ENCODE data around the gene CEACAM20. TPM values are rescaled to one million over a fixed set of nuclear protein-coding genes. Genes with fewer than 3 reads are reported as not detected.
A peak's percentile ranks its signal among the peaks of the same experiment; 100 is the strongest.

The CEACAM20 gene
- total RNA-seq = not detected

- ChIA-PET CTCF (no interaction called here), POLR2A (no interaction called here)
- no peak for ATAC-seq
- Mint-ChIP-seq H3K27me3 (ENCODE audit: low read depth) (no peaks in the 10 kb centered on the region), H3K27ac (no peak within 1 kb of the TSS), H3K4me3 (no peak within 1 kb of the TSS), H3K36me3 (ENCODE audit: low read depth) (no peaks in the 10 kb centered on the region), H3K4me1 (ENCODE audit: low read depth) (no peaks in the 10 kb centered on the region), H3K9me3 (ENCODE audit: insufficient read depth) (no peaks in the 10 kb centered on the region)
- DNase-seq = no peak
Measured at GRCh38 chr19:44529536-44529935, at the start of gene CEACAM20. Gene CEACAM20, minus strand, starts transcription at chr19:44529675. Its CDS starts 166 bp downstream, at chr19:44529509.

- Mint-ChIP-seq H3K9me3 (ENCODE audit: insufficient read depth) (peaks cover 3% of the 10 kb centered on the region), H3K27ac (no peak overlapping the region), H3K4me1 (ENCODE audit: low read depth) (no peaks in the 10 kb centered on the region), H3K36me3 (ENCODE audit: low read depth) (no peaks in the 10 kb centered on the region), H3K27me3 (ENCODE audit: low read depth) (no peaks in the 10 kb centered on the region), H3K4me3 (no peak overlapping the region)
- CTCF ChIA-PET = interaction anchor here (0.7 to 1.8 kb wide), 8 partner anchors 35 to 207 kb away, joined by 3 to 12 read pairs (median 4); partner anchors contain the start of gene PVR
- no peak for ATAC-seq
- DNase-seq = no peak
- POLR2A ChIA-PET = no interaction called here
Measured at GRCh38 chr19:44577566-44577874, 48.0 kb upstream of the CEACAM20 start.

- no peaks in the 10 kb centered on the region for H3K27me3 Mint-ChIP-seq (ENCODE audit: low read depth)
- no peaks in the 10 kb centered on the region for H3K36me3 Mint-ChIP-seq (ENCODE audit: low read depth)
- peaks cover 3% of the 10 kb centered on the region for H3K9me3 Mint-ChIP-seq (ENCODE audit: insufficient read depth)
- CTCF ChIA-PET = interaction anchor here (0.7 to 1.8 kb wide), 9 partner anchors 36 to 207 kb away, joined by 3 to 12 read pairs (median 4); partner anchors contain the start of gene PVR
- DNase-seq (peak; percentile 41), ATAC-seq (peak; percentile 70)
- no peak overlapping the region for H3K27ac Mint-ChIP-seq
- no peak overlapping the region for H3K4me3 Mint-ChIP-seq
- no peaks in the 10 kb centered on the region for H3K4me1 Mint-ChIP-seq (ENCODE audit: low read depth)
- POLR2A ChIA-PET = no interaction called here
Measured at GRCh38 chr19:44576843-44577565, 47.5 kb upstream of the CEACAM20 start.

- POLR2A ChIA-PET = no interaction called here
- Mint-ChIP-seq H3K4me1 (ENCODE audit: low read depth) (no peaks in the 10 kb centered on the region), H3K36me3 (ENCODE audit: low read depth) (no peaks in the 10 kb centered on the region), H3K4me3 (no peak overlapping the region), H3K27ac (no peak overlapping the region), H3K27me3 (ENCODE audit: low read depth) (no peaks in the 10 kb centered on the region), H3K9me3 (ENCODE audit: insufficient read depth) (peaks cover 3% of the 10 kb centered on the region)
- DNase-seq (no peak), ATAC-seq (no peak)
- CTCF ChIA-PET = no interaction called here
Measured at GRCh38 chr19:44575116-44575700, 45.7 kb upstream of the CEACAM20 start.

GRCh38 chr19:44574186-44574950 is 44.9 kb upstream of the CEACAM20 start:
- DNase-seq (no peak), ATAC-seq (no peak)
- no peak overlapping the region for H3K27ac Mint-ChIP-seq
- H3K27me3 Mint-ChIP-seq (ENCODE audit: low read depth) = no peaks in the 10 kb centered on the region
- H3K4me3 Mint-ChIP-seq = no peak overlapping the region
- no peaks in the 10 kb centered on the region for H3K9me3 Mint-ChIP-seq (ENCODE audit: insufficient read depth)
- no peaks in the 10 kb centered on the region for H3K36me3 Mint-ChIP-seq (ENCODE audit: low read depth)
- no peaks in the 10 kb centered on the region for H3K4me1 Mint-ChIP-seq (ENCODE audit: low read depth)
- ChIA-PET POLR2A (interaction anchor here (0.6 kb wide), 2 partner anchors 58 to 89 kb away, joined by 3 to 5 read pairs; no protein-coding TSS in a partner anchor), CTCF (no interaction called here)

GRCh38 chr19:44573627-44574026 is 44.2 kb upstream of the CEACAM20 start:
- no peak overlapping the region for H3K27ac Mint-ChIP-seq
- ATAC-seq = no peak
- ChIA-PET CTCF (interaction anchor here (0.9 to 1.0 kb wide), 3 partner anchors 9 to 83 kb away, joined by 3 to 4 read pairs (median 4); partner anchors contain the start of gene ZNF180), POLR2A (interaction anchor here (0.6 kb wide), 1 partner anchor 59 kb away, joined by 5 read pairs; no protein-coding TSS in a partner anchor)
- no peak overlapping the region for H3K4me3 Mint-ChIP-seq
- no peak for DNase-seq
- H3K9me3 Mint-ChIP-seq (ENCODE audit: insufficient read depth) = no peaks in the 10 kb centered on the region
- no peaks in the 10 kb centered on the region for H3K36me3 Mint-ChIP-seq (ENCODE audit: low read depth)
- H3K4me1 Mint-ChIP-seq (ENCODE audit: low read depth) = no peaks in the 10 kb centered on the region
- no peaks in the 10 kb centered on the region for H3K27me3 Mint-ChIP-seq (ENCODE audit: low read depth)

- Mint-ChIP-seq H3K4me3 (no peak overlapping the region), H3K27ac (no peak overlapping the region), H3K27me3 (ENCODE audit: low read depth) (no peaks in the 10 kb centered on the region), H3K4me1 (ENCODE audit: low read depth) (no peaks in the 10 kb centered on the region), H3K9me3 (ENCODE audit: insufficient read depth) (no peaks in the 10 kb centered on the region), H3K36me3 (ENCODE audit: low read depth) (no peaks in the 10 kb centered on the region)
- DNase-seq = no peak
- ChIA-PET POLR2A (no interaction called here), CTCF (interaction anchor here (0.9 to 1.0 kb wide), 3 partner anchors 10 to 84 kb away, joined by 3 to 4 read pairs (median 4); partner anchors contain the start of gene ZNF180)
- ATAC-seq = no peak
Measured at GRCh38 chr19:44573183-44573582, 43.7 kb upstream of the CEACAM20 start.

- POLR2A ChIA-PET = no interaction called here
- no peaks in the 10 kb centered on the region for H3K36me3 Mint-ChIP-seq (ENCODE audit: low read depth)
- peaks cover 2% of the 10 kb centered on the region for H3K27me3 Mint-ChIP-seq (ENCODE audit: low read depth)
Measured at GRCh38 chr19:44572581-44572900, 43.1 kb upstream of the CEACAM20 start.

GRCh38 chr19:44571830-44572580 is 42.5 kb upstream of the CEACAM20 start:
- DNase-seq (no peak), ATAC-seq (no peak)
- CTCF ChIA-PET = interaction anchor here (1.2 to 3.0 kb wide), 9 partner anchors 11 to 199 kb away, joined by 4 to 40 read pairs (median 7); no protein-coding TSS in a partner anchor
- Mint-ChIP-seq H3K4me3 (no peak overlapping the region), H3K4me1 (ENCODE audit: low read depth) (no peaks in the 10 kb centered on the region), H3K9me3 (ENCODE audit: insufficient read depth) (no peaks in the 10 kb centered on the region), H3K27me3 (ENCODE audit: low read depth) (peaks cover 4% of the 10 kb centered on the region), H3K27ac (no peak overlapping the region), H3K36me3 (ENCODE audit: low read depth) (no peaks in the 10 kb centered on the region)
- POLR2A ChIA-PET = no interaction called here

More at GRCh38 chr19:44572581-44572900, 43.1 kb upstream of the CEACAM20 start:
- ATAC-seq = no peak
- CTCF ChIA-PET = interaction anchor here (2.0 to 3.0 kb wide), 2 partner anchors 82 to 151 kb away, joined by 6 to 24 read pairs; no protein-coding TSS in a partner anchor
- DNase-seq = no peak
- no peak overlapping the region for H3K4me3 Mint-ChIP-seq
- no peak overlapping the region for H3K27ac Mint-ChIP-seq
- H3K9me3 Mint-ChIP-seq (ENCODE audit: insufficient read depth) = no peaks in the 10 kb centered on the region
- H3K4me1 Mint-ChIP-seq (ENCODE audit: low read depth) = no peaks in the 10 kb centered on the region

GRCh38 chr19:44570984-44571684 is 41.7 kb upstream of the CEACAM20 start:
- ChIA-PET CTCF (interaction anchor here (0.6 to 3.0 kb wide), 27 partner anchors 9 to 667 kb away, joined by 3 to 40 read pairs (median 5); partner anchors contain the start of genes IGSF23 and PVR), POLR2A (interaction anchor here (0.7 to 0.9 kb wide), 2 partner anchors 19 to 42 kb away, joined by 3 read pairs; no protein-coding TSS in a partner anchor)
- Mint-ChIP-seq H3K27me3 (ENCODE audit: low read depth) (peaks cover 9% of the 10 kb centered on the region), H3K4me1 (ENCODE audit: low read depth) (no peaks in the 10 kb centered on the region), H3K36me3 (ENCODE audit: low read depth) (no peaks in the 10 kb centered on the region), H3K27ac (no peak overlapping the region), H3K4me3 (no peak overlapping the region), H3K9me3 (ENCODE audit: insufficient read depth) (no peaks in the 10 kb centered on the region)
- peak; percentile 76 for ATAC-seq
- peak; percentile 75 for DNase-seq

- ChIA-PET POLR2A (interaction anchor here (0.7 to 0.9 kb wide), 2 partner anchors 19 to 42 kb away, joined by 3 read pairs; no protein-coding TSS in a partner anchor), CTCF (interaction anchor here (0.6 to 3.0 kb wide), 25 partner anchors 9 to 200 kb away, joined by 3 to 40 read pairs (median 5); partner anchors contain the start of genes IGSF23 and PVR)
- ATAC-seq = no peak
- H3K4me3 Mint-ChIP-seq = no peak overlapping the region
- no peaks in the 10 kb centered on the region for H3K4me1 Mint-ChIP-seq (ENCODE audit: low read depth)
- H3K27me3 Mint-ChIP-seq (ENCODE audit: low read depth) = peaks cover 12% of the 10 kb centered on the region
- no peak for DNase-seq
- no peaks in the 10 kb centered on the region for H3K9me3 Mint-ChIP-seq (ENCODE audit: insufficient read depth)
- no peaks in the 10 kb centered on the region for H3K36me3 Mint-ChIP-seq (ENCODE audit: low read depth)
- H3K27ac Mint-ChIP-seq = no peak overlapping the region
Measured at GRCh38 chr19:44570603-44570983, 41.1 kb upstream of the CEACAM20 start.

Data from activated CD8-positive, alpha-beta T cell treated with anti-CD3 and anti-CD28 coated beads, Interleukin-2, amount 10 ng/mL, durations not matched to agents 7 days and 5 days (primary cell).